HG02981 (cell line): ENCODE data around the gene SLC2A4.

Source experiments
- ATAC-seq: cut with Tn5 transposase; IDR thresholded peaks from one replicate; pipeline ENCODE4 v1.9.1; 2021; ENCODE audit warnings: mild to moderate bottlenecking, moderate library complexity; ENCODE audit not compliant: unreplicated experiment

SLC2A4 gene

GRCh38 chr17:7296189-7296861 lies 14.8 kb downstream of the SLC2A4 start:
- ATAC-seq, result no peak

GRCh38 chr17:7304179-7304578 lies 22.7 kb downstream of the SLC2A4 start:
- ATAC-seq, result no peak

- ATAC-seq, result peak; percentile 60
Observed at GRCh38 chr17:7306911-7307685, 25.6 kb downstream of the SLC2A4 start, which contains the start of gene EIF5A. EIF5A (plus strand) TSS chr17:7307628; CDS start chr17:7309636, 2,008 bp downstream.

GRCh38 chr17:7307686-7308624 lies 26.4 kb downstream of the SLC2A4 start:
- no peak for ATAC-seq

GRCh38 chr17:7308625-7309433 lies 27.3 kb downstream of the SLC2A4 start:
- no peak for ATAC-seq

GRCh38 chr17:7309628-7310027 lies 28.1 kb downstream of the SLC2A4 start:
- no peak for ATAC-seq

GRCh38 chr17:7311110-7311705 lies 29.7 kb downstream of the SLC2A4 start:
- ATAC-seq, result no peak

GRCh38 chr17:7312432-7313087 lies 31.0 kb downstream of the SLC2A4 start:
- ATAC-seq, result no peak

- ATAC-seq, result no peak
Observed at GRCh38 chr17:7313088-7313889, 31.8 kb downstream of the SLC2A4 start.

GRCh38 chr17:7313890-7314718 lies 32.6 kb downstream of the SLC2A4 start:
- ATAC-seq, result no peak

- ATAC-seq, result peak; percentile 68
Observed at GRCh38 chr17:7314719-7315569, 33.4 kb downstream of the SLC2A4 start, which contains the start of gene GPS2. GPS2 (minus strand) TSS chr17:7315360; CDS start chr17:7315052, 308 bp downstream.

- ATAC-seq, result no peak
Observed at GRCh38 chr17:7315570-7316235, 34.2 kb downstream of the SLC2A4 start.

- ATAC-seq, result no peak
Observed at GRCh38 chr17:7317161-7317803, 35.8 kb downstream of the SLC2A4 start.

GRCh38 chr17:7318121-7318860 lies 36.8 kb downstream of the SLC2A4 start:
- ATAC-seq, result no peak

- no peak for ATAC-seq
Observed at GRCh38 chr17:7321466-7321865, 39.9 kb downstream of the SLC2A4 start.
